ENCODE data around the gene HLA-DPA1.

The HLA-DPA1 gene

GRCh38 chr6:33082702-33083101 is 9.3 kb upstream of the HLA-DPA1 start:
- H3K4me3 ChIP-seq (ENCODE audit: low read length in 2 of 2): no peak overlapping the region
- no peak overlapping the region for H2BK5ac ChIP-seq (ENCODE audit: low read length)
- H4K8ac ChIP-seq (ENCODE audit: low read depth, low read length): no peak overlapping the region
- no peak overlapping the region for H2BK120ac ChIP-seq (ENCODE audit: low read depth, low read length)
- H3K27me3 ChIP-seq (ENCODE audit: control insufficient read depth in 3 of 3, insufficient read depth in 3 of 3, low read depth in 1 of 3, low read length in 3 of 3): peaks cover 0 to 24% (median 2%) of the 10 kb centered on the region in 3 experiments
- no peak overlapping the region for H2BK15ac ChIP-seq (ENCODE audit: low read length)
- H3K4me2 ChIP-seq (ENCODE audit: insufficient read depth, low read length, poor library complexity, severe bottlenecking): no peak overlapping the region
- no peak overlapping the region for H2AK5ac ChIP-seq (ENCODE audit: low read depth, low read length)
- DNase-seq (ENCODE audit: low spot score): no peak
- H4K91ac ChIP-seq (ENCODE audit: low read depth, low read length, poor library complexity): no peak overlapping the region
- H3K36me3 ChIP-seq (replicated peaks in 1 of 2; ENCODE audit: control insufficient read depth in 2 of 2, insufficient read depth in 2 of 2, low read length in 2 of 2): peaks cover 3 to 17% of the 10 kb centered on the region in 2 donors
- H3K14ac ChIP-seq (ENCODE audit: low read length): no peak overlapping the region
- no peak overlapping the region for H3K27ac ChIP-seq (replicated peaks; ENCODE audit: low read length)
- no peak overlapping the region for H2BK12ac ChIP-seq (ENCODE audit: low read length)
- no peak overlapping the region for H3K23ac ChIP-seq (ENCODE audit: low read depth, low read length, poor library complexity)
- H2AFZ ChIP-seq (ENCODE audit: low read length): no peak overlapping the region
- WGBS, 2 donors (ENCODE audit: extremely low coverage in 2 of 2, insufficient read length in 2 of 2, insufficient replicate concordance in 1 of 2): no CpG with 5 or more reads among the region's 2 CpGs
- no peaks in the 10 kb centered on the region for H3K9me3 ChIP-seq (replicated peaks in 1 of 2; ENCODE audit: control insufficient read depth in 2 of 2, insufficient read depth in 1 of 2, low read depth in 1 of 2, low read length in 2 of 2)
- no peak overlapping the region for H3K9ac ChIP-seq (ENCODE audit: low read depth, low read length, poor library complexity)
- H3K4ac ChIP-seq (ENCODE audit: low read length): no peak overlapping the region
- no peak overlapping the region for H3K18ac ChIP-seq (ENCODE audit: low read length)
- H3K4me1 ChIP-seq (ENCODE audit: control insufficient read depth in 2 of 2, insufficient read depth in 1 of 2, low read depth in 1 of 2, low read length in 2 of 2): peaks cover 0 to 5% of the 10 kb centered on the region in 2 donors
- no peaks in the 10 kb centered on the region for H3K79me1 ChIP-seq (ENCODE audit: low read depth, low read length)

GRCh38 chr6:33081098-33081824 is 7.8 kb upstream of the HLA-DPA1 start:
- peaks cover 0 to 24% (median 2%) of the 10 kb centered on the region in 3 experiments for H3K27me3 ChIP-seq (ENCODE audit: control insufficient read depth in 3 of 3, insufficient read depth in 3 of 3, low read depth in 1 of 3, low read length in 3 of 3)
- no CpG with 5 or more reads among the region's 16 CpGs for WGBS, 2 donors (ENCODE audit: extremely low coverage in 2 of 2, insufficient read length in 2 of 2, insufficient replicate concordance in 1 of 2)
- no peak overlapping the region for H3K4ac ChIP-seq (ENCODE audit: low read length)
- H3K14ac ChIP-seq (ENCODE audit: low read length): no peak overlapping the region
- peak overlapping the region; percentile 27 for H2BK5ac ChIP-seq (ENCODE audit: low read length)
- H4K91ac ChIP-seq (ENCODE audit: low read depth, low read length, poor library complexity): peak overlapping the region; percentile 34
- H3K4me2 ChIP-seq (ENCODE audit: insufficient read depth, low read length, poor library complexity, severe bottlenecking): peak overlapping the region; percentile 74
- H3K79me1 ChIP-seq (ENCODE audit: low read depth, low read length): no peaks in the 10 kb centered on the region
- H3K9me3 ChIP-seq (replicated peaks in 1 of 2; ENCODE audit: control insufficient read depth in 2 of 2, insufficient read depth in 1 of 2, low read depth in 1 of 2, low read length in 2 of 2): no peaks in the 10 kb centered on the region
- no peak overlapping the region for H2BK120ac ChIP-seq (ENCODE audit: low read depth, low read length)
- H2BK15ac ChIP-seq (ENCODE audit: low read length): peak overlapping the region; percentile 50
- H2BK12ac ChIP-seq (ENCODE audit: low read length): no peak overlapping the region
- H3K4me1 ChIP-seq (ENCODE audit: control insufficient read depth in 2 of 2, insufficient read depth in 1 of 2, low read depth in 1 of 2, low read length in 2 of 2): peaks cover 0 to 5% of the 10 kb centered on the region in 2 donors
- H3K4me3 ChIP-seq (ENCODE audit: low read length in 2 of 2): peak overlapping the region; percentile 53 to 85
- peak overlapping the region; percentile 59 for H2AK5ac ChIP-seq (ENCODE audit: low read depth, low read length)
- H3K27ac ChIP-seq (replicated peaks; ENCODE audit: low read length): no peak overlapping the region
- peak overlapping the region; percentile 56 for H3K23ac ChIP-seq (ENCODE audit: low read depth, low read length, poor library complexity)
- H4K8ac ChIP-seq (ENCODE audit: low read depth, low read length): no peak overlapping the region
- peak overlapping the region; percentile 93 for H2AFZ ChIP-seq (ENCODE audit: low read length)
- peak overlapping the region; percentile 94 for H3K18ac ChIP-seq (ENCODE audit: low read length)
- peak overlapping the region; percentile 85 for H3K9ac ChIP-seq (ENCODE audit: low read depth, low read length, poor library complexity)
- H3K36me3 ChIP-seq (replicated peaks in 1 of 2; ENCODE audit: control insufficient read depth in 2 of 2, insufficient read depth in 2 of 2, low read length in 2 of 2): peaks cover 3 to 17% of the 10 kb centered on the region in 2 donors
- no peak for DNase-seq (ENCODE audit: low spot score)

GRCh38 chr6:33080127-33081089 is 7.0 kb upstream of the HLA-DPA1 start:
- WGBS, 2 donors (ENCODE audit: extremely low coverage in 2 of 2, insufficient read length in 2 of 2, insufficient replicate concordance in 1 of 2): no CpG with 5 or more reads among the region's 49 CpGs
- Histone ChIP-seq H3K23ac (ENCODE audit: low read depth, low read length, poor library complexity) (peak overlapping the region; percentile 56), H3K9me3 (replicated peaks in 1 of 2; ENCODE audit: control insufficient read depth in 2 of 2, insufficient read depth in 1 of 2, low read depth in 1 of 2, low read length in 2 of 2) (no peaks in the 10 kb centered on the region), H2BK120ac (ENCODE audit: low read depth, low read length) (no peak overlapping the region), H3K4me2 (ENCODE audit: insufficient read depth, low read length, poor library complexity, severe bottlenecking) (peak overlapping the region; percentile 74), H2AFZ (ENCODE audit: low read length) (peak overlapping the region; percentile 93), H3K4ac (ENCODE audit: low read length) (no peak overlapping the region), H3K4me3 (ENCODE audit: low read length in 2 of 2) (peak overlapping the region; percentile 53 to 85), H4K8ac (ENCODE audit: low read depth, low read length) (no peak overlapping the region), H2BK12ac (ENCODE audit: low read length) (no peak overlapping the region), H3K36me3 (replicated peaks in 1 of 2; ENCODE audit: control insufficient read depth in 2 of 2, insufficient read depth in 2 of 2, low read length in 2 of 2) (peaks cover 3 to 11% of the 10 kb centered on the region in 2 donors), H3K27me3 (ENCODE audit: control insufficient read depth in 3 of 3, insufficient read depth in 3 of 3, low read depth in 1 of 3, low read length in 3 of 3) (peaks cover 0 to 24% (median 2%) of the 10 kb centered on the region in 3 experiments), H3K4me1 (ENCODE audit: control insufficient read depth in 2 of 2, insufficient read depth in 1 of 2, low read depth in 1 of 2, low read length in 2 of 2) (peaks cover 0 to 5% of the 10 kb centered on the region in 2 donors), H2BK5ac (ENCODE audit: low read length) (peak overlapping the region; percentile 27), H3K79me1 (ENCODE audit: low read depth, low read length) (no peaks in the 10 kb centered on the region), H4K91ac (ENCODE audit: low read depth, low read length, poor library complexity) (peak overlapping the region; percentile 34), H2BK15ac (ENCODE audit: low read length) (peak overlapping the region; percentile 50), H3K18ac (ENCODE audit: low read length) (peak overlapping the region; percentile 94), H2AK5ac (ENCODE audit: low read depth, low read length) (peak overlapping the region; percentile 59), H3K9ac (ENCODE audit: low read depth, low read length, poor library complexity) (peak overlapping the region; percentile 85), H3K14ac (ENCODE audit: low read length) (no peak overlapping the region), H3K27ac (replicated peaks; ENCODE audit: low read length) (peak overlapping the region; percentile 24)
- peak; percentile 65 for DNase-seq (ENCODE audit: low spot score)
